ENCODE data around the gene C17orf75.
A peak's percentile ranks its signal among the peaks of the same experiment; 100 is the strongest.

Gene C17orf75

DNA sequence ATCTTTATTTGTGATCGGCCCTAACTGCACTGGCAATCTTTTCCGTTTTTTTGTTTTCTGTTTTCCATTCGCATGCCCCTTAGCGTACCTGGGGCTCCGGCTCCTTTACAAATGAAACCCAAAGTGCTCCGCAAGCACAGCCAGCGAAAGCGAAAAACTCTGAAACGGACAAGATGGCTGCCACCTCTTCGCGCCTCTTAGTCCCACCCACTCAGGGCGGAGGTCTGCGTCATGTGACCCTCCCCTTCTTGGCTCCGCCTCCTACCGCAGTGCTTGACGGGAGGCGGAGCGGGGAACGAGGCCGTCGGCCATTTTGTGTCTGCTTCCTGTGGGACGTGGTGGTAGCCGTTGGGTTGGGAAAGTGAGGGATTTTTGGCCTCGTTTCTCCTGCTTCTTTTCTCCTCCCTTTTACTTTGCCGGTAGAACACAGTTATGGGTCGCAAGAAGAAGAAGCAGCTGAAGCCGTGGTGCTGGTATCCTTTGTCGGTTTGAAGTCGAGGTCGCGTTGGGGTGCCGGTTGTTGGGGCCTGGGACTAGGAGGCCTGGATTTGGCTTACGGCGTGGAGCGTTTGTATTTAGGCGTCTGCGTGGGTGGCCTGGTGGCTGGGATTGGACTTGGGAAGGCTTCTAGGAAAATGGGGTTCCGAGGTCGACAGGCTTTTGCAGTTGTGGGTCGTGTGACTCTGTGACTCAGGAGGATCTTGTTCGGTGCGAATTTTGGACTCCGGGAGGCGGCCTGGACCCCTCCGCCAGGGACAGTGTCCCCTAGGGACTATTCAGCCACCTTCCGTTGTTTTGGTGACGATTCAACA lies 8.1 kb upstream of the C17orf75 start, which contains the start of gene ZNF207 (continued):
- TF ChIP-seq, protein P1, sequence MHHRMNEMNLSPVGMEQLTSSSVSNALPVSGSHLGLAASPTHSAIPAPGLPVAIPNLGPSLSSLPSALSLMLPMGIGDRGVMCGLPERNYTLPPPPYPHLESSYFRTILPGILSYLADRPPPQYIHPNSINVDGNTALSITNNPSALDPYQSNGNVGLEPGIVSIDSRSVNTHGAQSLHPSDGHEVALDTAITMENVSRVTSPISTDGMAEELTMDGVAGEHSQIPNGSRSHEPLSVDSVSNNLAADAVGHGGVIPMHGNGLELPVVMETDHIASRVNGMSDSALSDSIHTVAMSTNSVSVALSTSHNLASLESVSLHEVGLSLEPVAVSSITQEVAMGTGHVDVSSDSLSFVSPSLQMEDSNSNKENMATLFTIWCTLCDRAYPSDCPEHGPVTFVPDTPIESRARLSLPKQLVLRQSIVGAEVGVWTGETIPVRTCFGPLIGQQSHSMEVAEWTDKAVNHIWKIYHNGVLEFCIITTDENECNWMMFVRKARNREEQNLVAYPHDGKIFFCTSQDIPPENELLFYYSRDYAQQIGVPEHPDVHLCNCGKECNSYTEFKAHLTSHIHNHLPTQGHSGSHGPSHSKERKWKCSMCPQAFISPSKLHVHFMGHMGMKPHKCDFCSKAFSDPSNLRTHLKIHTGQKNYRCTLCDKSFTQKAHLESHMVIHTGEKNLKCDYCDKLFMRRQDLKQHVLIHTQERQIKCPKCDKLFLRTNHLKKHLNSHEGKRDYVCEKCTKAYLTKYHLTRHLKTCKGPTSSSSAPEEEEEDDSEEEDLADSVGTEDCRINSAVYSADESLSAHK (tag by site-specific recombination; IDR thresholded peaks at IDR 0.05), result 0 out of 2 replicates have a peak, but pooled peaks have one; percentile 19
- TF ChIP-seq, protein P2, sequence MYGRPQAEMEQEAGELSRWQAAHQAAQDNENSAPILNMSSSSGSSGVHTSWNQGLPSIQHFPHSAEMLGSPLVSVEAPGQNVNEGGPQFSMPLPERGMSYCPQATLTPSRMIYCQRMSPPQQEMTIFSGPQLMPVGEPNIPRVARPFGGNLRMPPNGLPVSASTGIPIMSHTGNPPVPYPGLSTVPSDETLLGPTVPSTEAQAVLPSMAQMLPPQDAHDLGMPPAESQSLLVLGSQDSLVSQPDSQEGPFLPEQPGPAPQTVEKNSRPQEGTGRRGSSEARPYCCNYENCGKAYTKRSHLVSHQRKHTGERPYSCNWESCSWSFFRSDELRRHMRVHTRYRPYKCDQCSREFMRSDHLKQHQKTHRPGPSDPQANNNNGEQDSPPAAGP (tag by site-specific recombination; IDR thresholded peaks at IDR 0.05), result 0 out of 2 replicates have a peak, but pooled peaks have one; percentile 54
- TF ChIP-seq SCRT1 (tag by site-specific recombination; IDR thresholded peaks at IDR 0.05; ENCODE audit: borderline replicate concordance) (no peak), SP2 (tag by site-specific recombination; IDR thresholded peaks at IDR 0.05) (peak; percentile 90), ZNF23 (tag by site-specific recombination; IDR thresholded peaks at IDR 0.05; ENCODE audit: borderline replicate concordance) (no peak), ZNF791 (tag by site-specific recombination; IDR thresholded peaks at IDR 0.05) (no peak), ZNF221 (tag by site-specific recombination; IDR thresholded peaks at IDR 0.05; ENCODE audit: borderline replicate concordance) (no peak), ZNF560 (tag by site-specific recombination; IDR thresholded peaks at IDR 0.05; ENCODE audit: borderline replicate concordance) (no peak), GFI1B (tag by site-specific recombination; IDR thresholded peaks at IDR 0.05) (peak; percentile 47; the same call in 1 of the 2 replicates), ZBTB1 (tag by site-specific recombination; IDR thresholded peaks at IDR 0.05) (no peak), ZNF792 (tag by site-specific recombination; IDR thresholded peaks at IDR 0.05) (0 out of 2 replicates have a peak, but pooled peaks have one; percentile 47), ZNF184 (tag by site-specific recombination; IDR thresholded peaks at IDR 0.05) (no peak), ZNF654 (tag by site-specific recombination; IDR thresholded peaks at IDR 0.05; ENCODE audit: low read depth) (no peak), ZNF169 (tag by site-specific recombination; IDR thresholded peaks at IDR 0.05) (no peak), ZBTB48 (tag by site-specific recombination; IDR thresholded peaks at IDR 0.05) (peak; percentile 96), GLIS1 (tag by site-specific recombination; IDR thresholded peaks at IDR 0.05) (peak; percentile 63), TCF7L2 (IDR thresholded peaks at IDR 0.05; ENCODE audit: borderline replicate concordance, low read depth, low read length) (no peak), ZFP41 (tag by site-specific recombination; IDR thresholded peaks at IDR 0.05; ENCODE audit: borderline replicate concordance) (no peak), ZNF138 (tag by site-specific recombination; IDR thresholded peaks at IDR 0.05; ENCODE audit: borderline replicate concordance) (no peak), ZNF830 (tag by site-specific recombination; IDR thresholded peaks at IDR 0.05; ENCODE audit: low read depth) (no peak), ZNF202 (tag by site-specific recombination; IDR thresholded peaks at IDR 0.05; ENCODE audit: borderline replicate concordance) (no peak)
- TF ChIP-seq, protein P3, sequence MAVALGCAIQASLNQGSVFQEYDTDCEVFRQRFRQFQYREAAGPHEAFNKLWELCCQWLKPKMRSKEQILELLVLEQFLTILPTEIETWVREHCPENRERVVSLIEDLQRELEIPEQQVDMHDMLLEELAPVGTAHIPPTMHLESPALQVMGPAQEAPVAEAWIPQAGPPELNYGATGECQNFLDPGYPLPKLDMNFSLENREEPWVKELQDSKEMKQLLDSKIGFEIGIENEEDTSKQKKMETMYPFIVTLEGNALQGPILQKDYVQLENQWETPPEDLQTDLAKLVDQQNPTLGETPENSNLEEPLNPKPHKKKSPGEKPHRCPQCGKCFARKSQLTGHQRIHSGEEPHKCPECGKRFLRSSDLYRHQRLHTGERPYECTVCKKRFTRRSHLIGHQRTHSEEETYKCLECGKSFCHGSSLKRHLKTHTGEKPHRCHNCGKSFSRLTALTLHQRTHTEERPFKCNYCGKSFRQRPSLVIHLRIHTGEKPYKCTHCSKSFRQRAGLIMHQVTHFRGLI (tag by site-specific recombination; IDR thresholded peaks at IDR 0.05), result no peak
- TF ChIP-seq, protein P4, sequence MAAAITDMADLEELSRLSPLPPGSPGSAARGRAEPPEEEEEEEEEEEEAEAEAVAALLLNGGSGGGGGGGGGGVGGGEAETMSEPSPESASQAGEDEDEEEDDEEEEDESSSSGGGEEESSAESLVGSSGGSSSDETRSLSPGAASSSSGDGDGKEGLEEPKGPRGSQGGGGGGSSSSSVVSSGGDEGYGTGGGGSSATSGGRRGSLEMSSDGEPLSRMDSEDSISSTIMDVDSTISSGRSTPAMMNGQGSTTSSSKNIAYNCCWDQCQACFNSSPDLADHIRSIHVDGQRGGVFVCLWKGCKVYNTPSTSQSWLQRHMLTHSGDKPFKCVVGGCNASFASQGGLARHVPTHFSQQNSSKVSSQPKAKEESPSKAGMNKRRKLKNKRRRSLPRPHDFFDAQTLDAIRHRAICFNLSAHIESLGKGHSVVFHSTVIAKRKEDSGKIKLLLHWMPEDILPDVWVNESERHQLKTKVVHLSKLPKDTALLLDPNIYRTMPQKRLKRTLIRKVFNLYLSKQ (tag by site-specific recombination; IDR thresholded peaks at IDR 0.05; ENCODE audit: borderline replicate concordance), result no peak; the same call in 1 of the 2 replicates
- TF ChIP-seq, protein P5, sequence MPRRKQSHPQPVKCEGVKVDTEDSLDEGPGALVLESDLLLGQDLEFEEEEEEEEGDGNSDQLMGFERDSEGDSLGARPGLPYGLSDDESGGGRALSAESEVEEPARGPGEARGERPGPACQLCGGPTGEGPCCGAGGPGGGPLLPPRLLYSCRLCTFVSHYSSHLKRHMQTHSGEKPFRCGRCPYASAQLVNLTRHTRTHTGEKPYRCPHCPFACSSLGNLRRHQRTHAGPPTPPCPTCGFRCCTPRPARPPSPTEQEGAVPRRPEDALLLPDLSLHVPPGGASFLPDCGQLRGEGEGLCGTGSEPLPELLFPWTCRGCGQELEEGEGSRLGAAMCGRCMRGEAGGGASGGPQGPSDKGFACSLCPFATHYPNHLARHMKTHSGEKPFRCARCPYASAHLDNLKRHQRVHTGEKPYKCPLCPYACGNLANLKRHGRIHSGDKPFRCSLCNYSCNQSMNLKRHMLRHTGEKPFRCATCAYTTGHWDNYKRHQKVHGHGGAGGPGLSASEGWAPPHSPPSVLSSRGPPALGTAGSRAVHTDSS (tag by site-specific recombination; IDR thresholded peaks at IDR 0.05), result no peak
- TF ChIP-seq, protein P6, sequence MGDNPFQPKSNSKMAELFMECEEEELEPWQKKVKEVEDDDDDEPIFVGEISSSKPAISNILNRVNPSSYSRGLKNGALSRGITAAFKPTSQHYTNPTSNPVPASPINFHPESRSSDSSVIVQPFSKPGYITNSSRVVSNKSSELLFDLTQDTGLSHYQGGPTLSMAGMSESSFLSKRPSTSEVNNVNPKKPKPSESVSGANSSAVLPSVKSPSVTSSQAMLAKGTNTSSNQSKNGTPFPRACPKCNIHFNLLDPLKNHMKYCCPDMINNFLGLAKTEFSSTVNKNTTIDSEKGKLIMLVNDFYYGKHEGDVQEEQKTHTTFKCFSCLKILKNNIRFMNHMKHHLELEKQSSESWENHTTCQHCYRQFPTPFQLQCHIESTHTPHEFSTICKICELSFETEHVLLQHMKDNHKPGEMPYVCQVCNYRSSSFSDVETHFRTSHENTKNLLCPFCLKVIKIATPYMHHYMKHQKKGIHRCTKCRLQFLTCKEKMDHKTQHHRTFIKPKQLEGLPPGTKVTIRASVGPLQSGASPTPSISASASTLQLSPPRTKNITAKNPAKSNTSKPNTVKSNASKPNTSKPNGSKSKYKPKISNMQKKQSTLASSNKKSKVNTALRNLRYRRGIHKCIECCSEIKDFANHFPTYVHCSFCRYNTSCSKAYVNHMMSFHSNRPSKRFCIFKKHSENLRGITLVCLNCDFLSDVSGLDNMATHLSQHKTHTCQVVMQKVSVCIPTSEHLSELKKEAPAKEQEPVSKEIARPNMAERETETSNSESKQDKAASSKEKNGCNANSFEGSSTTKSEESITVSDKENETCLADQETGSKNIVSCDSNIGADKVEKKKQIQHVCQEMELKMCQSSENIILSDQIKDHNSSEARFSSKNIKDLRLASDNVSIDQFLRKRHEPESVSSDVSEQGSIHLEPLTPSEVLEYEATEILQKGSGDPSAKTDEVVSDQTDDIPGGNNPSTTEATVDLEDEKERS (tag by site-specific recombination; IDR thresholded peaks at IDR 0.05), result 0 out of 2 replicates have a peak, but pooled peaks have one; percentile 29
- TF ChIP-seq, protein P7, sequence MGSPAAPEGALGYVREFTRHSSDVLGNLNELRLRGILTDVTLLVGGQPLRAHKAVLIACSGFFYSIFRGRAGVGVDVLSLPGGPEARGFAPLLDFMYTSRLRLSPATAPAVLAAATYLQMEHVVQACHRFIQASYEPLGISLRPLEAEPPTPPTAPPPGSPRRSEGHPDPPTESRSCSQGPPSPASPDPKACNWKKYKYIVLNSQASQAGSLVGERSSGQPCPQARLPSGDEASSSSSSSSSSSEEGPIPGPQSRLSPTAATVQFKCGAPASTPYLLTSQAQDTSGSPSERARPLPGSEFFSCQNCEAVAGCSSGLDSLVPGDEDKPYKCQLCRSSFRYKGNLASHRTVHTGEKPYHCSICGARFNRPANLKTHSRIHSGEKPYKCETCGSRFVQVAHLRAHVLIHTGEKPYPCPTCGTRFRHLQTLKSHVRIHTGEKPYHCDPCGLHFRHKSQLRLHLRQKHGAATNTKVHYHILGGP (tag by site-specific recombination; IDR thresholded peaks at IDR 0.05), result peak; percentile 64; the same call in 1 of the 2 replicates

All from HEK293 (cell line).